Type B pancreatic cell (in vitro differentiated cells): ENCODE data around the gene ANKRD60. TPM values are rescaled to one million over a fixed set of nuclear protein-coding genes. Genes with fewer than 3 reads are reported as not detected.

Source experiments
- DNase-seq: peaks from one replicate; pipeline ENCODE4 v3.0.0; 2021; ENCODE audit warnings: mixed read lengths; ENCODE audit not compliant: unreplicated experiment; ENCODE audit errors: extremely low spot score
- H3K27ac Mint-ChIP-seq: 2 replicates; pipeline ENCODE4 v1.8.0; 2021; ENCODE audit warnings: mild to moderate bottlenecking, mixed read lengths
- H3K27me3 Mint-ChIP-seq: 2 replicates; pipeline ENCODE4 v1.8.0; 2021; ENCODE audit warnings: mixed read lengths
- H3K36me3 Mint-ChIP-seq: 2 replicates; pipeline ENCODE4 v1.8.0; 2021; ENCODE audit warnings: mixed read lengths
- H3K4me1 Mint-ChIP-seq: one replicate; pipeline ENCODE4 v1.8.0; 2021; ENCODE audit warnings: mixed read lengths; ENCODE audit not compliant: unreplicated experiment
- H3K4me3 Mint-ChIP-seq: 2 replicates; pipeline ENCODE4 v1.8.0; 2021; ENCODE audit warnings: mild to moderate bottlenecking, mixed read lengths
- H3K9me3 Mint-ChIP-seq: 2 replicates; pipeline ENCODE4 v1.8.0; 2021; ENCODE audit warnings: mixed read lengths
- CTCF ChIP-seq: fragments of 200-600 bp; sonication (generic); conservative IDR thresholded peaks from 2 replicates; pipeline ENCODE4 v1.5.0; 2021; ENCODE audit warnings: antibody characterized with exemption, mild to moderate bottlenecking
- total RNA-seq: library from RNA; stranded (reverse); gene quantifications from 2 replicates; pipeline ENCODE4 v1.2.1, GENCODE V29; 2021; ENCODE audit warnings: low replicate concordance

The ANKRD60 gene
- total RNA-seq, 1 donor from 2014 or later = not detected

GRCh38 chr20:58251348-58251978, 23.0 kb upstream of the ANKRD60 start:
- no peak for DNase-seq
- no peaks in the 10 kb centered on the region for H3K4me1 Mint-ChIP-seq
- TF ChIP-seq CTCF = no peak
- peaks cover 23% of the 10 kb centered on the region for H3K36me3 Mint-ChIP-seq
- H3K9me3 Mint-ChIP-seq = no peaks in the 10 kb centered on the region
- H3K27me3 Mint-ChIP-seq = no peaks in the 10 kb centered on the region
- no peak overlapping the region for H3K4me3 Mint-ChIP-seq
- no peak overlapping the region for H3K27ac Mint-ChIP-seq

GRCh38 chr20:58246346-58246745, 17.9 kb upstream of the ANKRD60 start:
- Mint-ChIP-seq H3K4me3 (no peak overlapping the region), H3K27me3 (no peaks in the 10 kb centered on the region), H3K9me3 (no peaks in the 10 kb centered on the region), H3K27ac (no peak overlapping the region), H3K4me1 (no peaks in the 10 kb centered on the region), H3K36me3 (peaks cover 18% of the 10 kb centered on the region)
- TF ChIP-seq CTCF = peak; percentile 58
- no peak for DNase-seq

GRCh38 chr20:58245931-58246330, 17.5 kb upstream of the ANKRD60 start:
- H3K9me3 Mint-ChIP-seq = no peaks in the 10 kb centered on the region
- H3K27me3 Mint-ChIP-seq = no peaks in the 10 kb centered on the region
- no peaks in the 10 kb centered on the region for H3K4me1 Mint-ChIP-seq
- DNase-seq = no peak
- H3K4me3 Mint-ChIP-seq = no peak overlapping the region
- peaks cover 18% of the 10 kb centered on the region for H3K36me3 Mint-ChIP-seq
- H3K27ac Mint-ChIP-seq = no peak overlapping the region
- no peak for TF ChIP-seq CTCF

GRCh38 chr20:58245181-58245891, 16.9 kb upstream of the ANKRD60 start:
- TF ChIP-seq CTCF = no peak
- Mint-ChIP-seq H3K27me3 (no peaks in the 10 kb centered on the region), H3K4me1 (no peaks in the 10 kb centered on the region), H3K9me3 (no peaks in the 10 kb centered on the region), H3K36me3 (peaks cover 17% of the 10 kb centered on the region), H3K27ac (no peak overlapping the region), H3K4me3 (no peak overlapping the region)
- DNase-seq = no peak

- no peak overlapping the region for H3K27ac Mint-ChIP-seq
- no peak for TF ChIP-seq CTCF
- H3K27me3 Mint-ChIP-seq = no peaks in the 10 kb centered on the region
- peaks cover 12% of the 10 kb centered on the region for H3K36me3 Mint-ChIP-seq
- no peak for DNase-seq
- H3K4me3 Mint-ChIP-seq = no peak overlapping the region
- H3K9me3 Mint-ChIP-seq = no peaks in the 10 kb centered on the region
- no peaks in the 10 kb centered on the region for H3K4me1 Mint-ChIP-seq
Observed at GRCh38 chr20:58244517-58245030, 16.1 kb upstream of the ANKRD60 start.
